ENCODE results near the gene PCDHA7. TPM values are rescaled to one million over a fixed set of nuclear protein-coding genes. Genes with fewer than 3 reads are reported as not detected.

PCDHA7 gene
- total RNA-seq, 4 donors from 2014 or later: 0.27 to 0.47 (median 0.35) TPM; not detected in 1

GRCh38 chr5:140855772-140856674 is 22.0 kb downstream of the PCDHA7 start, which contains the start of gene PCDHA10:
TSS of gene PCDHA10 (plus strand) at chr5:140855897. CDS start at chr5:140856049, 152 bp downstream.
- no peak for ATAC-seq
- 11 to 18% methylated on average over 8 to 40 of the region's 44 CpGs for WGBS, 2 donors (ENCODE audit: low coverage in 1 of 2)
- H3K9me3 ChIP-seq: peaks cover 0 to 61% (median 0%) of the 10 kb centered on the region in 3 donors
- H3K4me3 ChIP-seq: peak within 1 kb of the TSS; percentile 6 to 27
- no peaks in the 10 kb centered on the region for H3K4me1 ChIP-seq
- H3K27ac ChIP-seq: peak within 1 kb of the TSS in 1 of 4 donors; percentile 56
- no peaks in the 10 kb centered on the region for H3K36me3 ChIP-seq
- peaks cover 81% of the 10 kb centered on the region for H3K27me3 ChIP-seq
- no peak for TF ChIP-seq POLR2A (IDR thresholded peaks at IDR 0.05)
- TF ChIP-seq CTCF (IDR thresholded peaks at IDR 0.05): peak in 2 of 4 experiments; percentile 15 to 39

GRCh38 chr5:140857177-140857986 is 23.3 kb downstream of the PCDHA7 start:
- no peak for ATAC-seq
- TF ChIP-seq POLR2A (IDR thresholded peaks at IDR 0.05) (no peak), POLR2AphosphoS5 (IDR thresholded peaks at IDR 0.05) (no peak), EP300 (IDR thresholded peaks at IDR 0.05) (no peak), CTCF (IDR thresholded peaks at IDR 0.05) (no peak)
- Histone ChIP-seq H3K27me3 (peaks cover 86% of the 10 kb centered on the region), H3K36me3 (no peaks in the 10 kb centered on the region), H3K4me3 (no peak overlapping the region), H3K4me1 (no peaks in the 10 kb centered on the region), H3K27ac (no peak overlapping the region), H3K9me3 (peaks cover 0 to 71% (median 0%) of the 10 kb centered on the region in 3 donors)
- 35 to 55% methylated on average over 4 to 19 of the region's 94 CpGs for WGBS, 2 donors (ENCODE audit: low coverage in 1 of 2)

- Histone ChIP-seq H3K4me3 (no peak overlapping the region), H3K4me1 (no peaks in the 10 kb centered on the region), H3K36me3 (no peaks in the 10 kb centered on the region), H3K27me3 (peaks cover 86% of the 10 kb centered on the region), H3K9me3 (peaks cover 0 to 71% (median 0%) of the 10 kb centered on the region in 3 donors), H3K27ac (no peak overlapping the region)
- TF ChIP-seq POLR2A (IDR thresholded peaks at IDR 0.05) (no peak), CTCF (IDR thresholded peaks at IDR 0.05) (no peak), POLR2AphosphoS5 (IDR thresholded peaks at IDR 0.05) (no peak), EP300 (IDR thresholded peaks at IDR 0.05) (no peak)
- 40% methylated on average over 2 of the region's 22 CpGs; no CpG with 5 or more reads in 1 of the 2 donors for WGBS, 2 donors (ENCODE audit: low coverage in 1 of 2)
- ATAC-seq: no peak
These were observed 23.8 kb downstream of the PCDHA7 start for GRCh38 chr5:140857987-140858240.

- no peak for TF ChIP-seq EP300 (IDR thresholded peaks at IDR 0.05)
- no peak for TF ChIP-seq CTCF (IDR thresholded peaks at IDR 0.05)
- no peak for TF ChIP-seq POLR2A (IDR thresholded peaks at IDR 0.05)
- TF ChIP-seq POLR2AphosphoS5 (IDR thresholded peaks at IDR 0.05): no peak
- Histone ChIP-seq H3K27me3 (peaks cover 57% of the 10 kb centered on the region), H3K4me3 (no peak overlapping the region), H3K9me3 (peaks cover 0 to 59% (median 0%) of the 10 kb centered on the region in 3 donors), H3K4me1 (no peaks in the 10 kb centered on the region), H3K36me3 (no peaks in the 10 kb centered on the region), H3K27ac (no peak overlapping the region)
- 41% methylated on average over 8 of the region's 76 CpGs; no CpG with 5 or more reads in 1 of the 2 donors for WGBS, 2 donors (ENCODE audit: low coverage in 1 of 2)
- ATAC-seq: no peak
These were observed 28.6 kb downstream of the PCDHA7 start for GRCh38 chr5:140862441-140863295.
